GM10266 (cell line): ENCODE results near the gene BTBD2.

Experiments
- DNase-seq: peaks from one replicate; pipeline ENCODE4 v3.0.0; 2012; ENCODE audit errors: extremely low spot score
- TF ChIP-seq, protein P1 (sequence below): IDR thresholded peaks from 2 replicates; pipeline ENCODE4 v1.5.1; 2012; ENCODE audit warnings: mild to moderate bottlenecking, low read depth; ENCODE audit not compliant: control insufficient read depth, insufficient read depth; ENCODE audit errors: missing control alignments

The BTBD2 gene

GRCh38 chr19:1945899-1946298 lies 69.6 kb downstream of the BTBD2 start:
- TF ChIP-seq, protein P1, sequence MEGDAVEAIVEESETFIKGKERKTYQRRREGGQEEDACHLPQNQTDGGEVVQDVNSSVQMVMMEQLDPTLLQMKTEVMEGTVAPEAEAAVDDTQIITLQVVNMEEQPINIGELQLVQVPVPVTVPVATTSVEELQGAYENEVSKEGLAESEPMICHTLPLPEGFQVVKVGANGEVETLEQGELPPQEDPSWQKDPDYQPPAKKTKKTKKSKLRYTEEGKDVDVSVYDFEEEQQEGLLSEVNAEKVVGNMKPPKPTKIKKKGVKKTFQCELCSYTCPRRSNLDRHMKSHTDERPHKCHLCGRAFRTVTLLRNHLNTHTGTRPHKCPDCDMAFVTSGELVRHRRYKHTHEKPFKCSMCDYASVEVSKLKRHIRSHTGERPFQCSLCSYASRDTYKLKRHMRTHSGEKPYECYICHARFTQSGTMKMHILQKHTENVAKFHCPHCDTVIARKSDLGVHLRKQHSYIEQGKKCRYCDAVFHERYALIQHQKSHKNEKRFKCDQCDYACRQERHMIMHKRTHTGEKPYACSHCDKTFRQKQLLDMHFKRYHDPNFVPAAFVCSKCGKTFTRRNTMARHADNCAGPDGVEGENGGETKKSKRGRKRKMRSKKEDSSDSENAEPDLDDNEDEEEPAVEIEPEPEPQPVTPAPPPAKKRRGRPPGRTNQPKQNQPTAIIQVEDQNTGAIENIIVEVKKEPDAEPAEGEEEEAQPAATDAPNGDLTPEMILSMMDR = peak; percentile 63
- no peak for DNase-seq

DNA sequence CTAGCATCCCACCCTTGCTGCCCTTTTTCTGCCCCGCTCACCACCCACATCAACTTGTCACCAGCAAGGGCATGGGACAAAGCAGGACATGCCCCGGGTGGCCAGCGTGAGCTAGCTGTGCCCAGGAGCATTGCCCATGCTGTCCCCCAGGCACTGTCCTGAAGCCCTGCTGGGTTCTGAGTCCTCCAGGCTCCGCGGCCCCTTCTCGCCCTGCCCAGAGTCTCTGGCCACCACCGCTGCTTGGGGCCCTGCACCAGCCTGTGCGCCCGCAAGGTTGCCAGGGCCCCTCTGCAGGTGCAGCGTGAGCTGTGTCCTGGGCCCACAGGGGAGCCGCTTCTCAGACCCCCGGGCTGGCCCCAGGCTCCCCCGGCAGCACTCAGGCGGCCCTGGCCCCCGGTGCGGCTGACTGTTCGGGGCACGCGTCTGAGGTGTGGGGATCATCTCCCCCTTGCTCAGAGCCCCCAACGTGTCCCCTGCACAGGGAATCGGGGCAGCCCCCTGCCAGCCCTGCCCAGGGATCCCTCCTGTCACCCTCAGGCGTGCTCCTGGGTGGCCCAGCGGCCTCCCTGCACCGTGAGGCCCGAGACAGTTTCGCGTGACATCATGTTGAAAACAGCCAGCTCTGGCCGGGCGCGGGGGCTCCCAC lies 70.5 kb downstream of the BTBD2 start:
- TF ChIP-seq, protein P1 = no peak
- no peak for DNase-seq

GRCh38 chr19:1944088-1944915 lies 71.2 kb downstream of the BTBD2 start:
- TF ChIP-seq, protein P1 = no peak
- DNase-seq = no peak

- DNase-seq = no peak
- TF ChIP-seq, protein P1 = no peak
These were observed 71.8 kb downstream of the BTBD2 start for GRCh38 chr19:1943661-1944087.

- no peak for DNase-seq
- TF ChIP-seq, protein P1 = no peak
These were observed 72.5 kb downstream of the BTBD2 start for GRCh38 chr19:1942934-1943555.

DNA sequence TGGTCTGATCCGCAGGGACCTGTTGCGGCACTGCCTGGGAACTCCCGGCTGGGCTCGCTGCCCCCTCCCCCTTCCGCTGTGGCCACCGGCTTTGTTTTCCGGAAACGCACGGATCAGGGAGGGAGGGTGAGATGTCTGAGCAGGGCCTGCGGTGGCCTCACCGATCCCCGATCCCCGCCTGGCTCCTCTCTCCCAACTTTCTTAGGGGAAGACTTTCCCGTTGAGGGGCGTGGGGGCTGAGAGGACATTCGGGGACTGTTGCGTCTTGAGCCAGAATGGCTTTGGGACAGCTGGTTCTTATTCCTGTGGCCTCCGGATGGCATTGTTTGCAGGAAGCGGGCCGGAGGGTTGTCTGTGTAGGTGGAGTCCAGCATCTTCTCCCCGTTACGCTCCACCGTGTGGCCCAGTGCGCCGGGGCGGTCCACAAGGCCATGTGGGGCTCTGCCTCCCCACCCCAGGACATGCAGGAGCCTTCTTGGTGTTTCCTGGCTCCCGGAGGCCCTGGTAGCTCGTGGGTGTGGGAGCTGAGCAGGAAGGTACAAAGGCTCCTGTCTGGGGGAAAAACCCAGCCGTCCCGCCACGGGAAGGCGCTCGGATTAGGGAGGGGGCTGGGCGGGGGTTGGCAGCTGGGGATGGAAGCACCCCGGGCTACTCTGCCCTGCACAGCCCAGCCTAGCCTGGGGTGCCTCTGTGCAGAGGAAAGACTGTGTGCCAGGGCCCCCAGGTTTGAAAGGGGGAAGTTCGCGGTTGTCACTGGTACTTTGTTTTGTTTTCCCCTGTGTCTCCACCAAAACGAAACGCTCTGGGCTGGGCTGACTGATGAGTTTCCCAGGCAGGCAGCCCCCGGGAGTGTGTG lies 73.2 kb downstream of the BTBD2 start:
- DNase-seq = peak; percentile 88
- TF ChIP-seq, protein P1 = no peak
